Suppressor macrophage treated with lipopolysaccharide for 4 hours (primary cell): Measurements from ENCODE around the gene MTPN.

Experiments
- DNase-seq: peaks from one replicate; pipeline ENCODE4 v3.0.0-alpha.2; 2020

MTPN gene

DNA sequence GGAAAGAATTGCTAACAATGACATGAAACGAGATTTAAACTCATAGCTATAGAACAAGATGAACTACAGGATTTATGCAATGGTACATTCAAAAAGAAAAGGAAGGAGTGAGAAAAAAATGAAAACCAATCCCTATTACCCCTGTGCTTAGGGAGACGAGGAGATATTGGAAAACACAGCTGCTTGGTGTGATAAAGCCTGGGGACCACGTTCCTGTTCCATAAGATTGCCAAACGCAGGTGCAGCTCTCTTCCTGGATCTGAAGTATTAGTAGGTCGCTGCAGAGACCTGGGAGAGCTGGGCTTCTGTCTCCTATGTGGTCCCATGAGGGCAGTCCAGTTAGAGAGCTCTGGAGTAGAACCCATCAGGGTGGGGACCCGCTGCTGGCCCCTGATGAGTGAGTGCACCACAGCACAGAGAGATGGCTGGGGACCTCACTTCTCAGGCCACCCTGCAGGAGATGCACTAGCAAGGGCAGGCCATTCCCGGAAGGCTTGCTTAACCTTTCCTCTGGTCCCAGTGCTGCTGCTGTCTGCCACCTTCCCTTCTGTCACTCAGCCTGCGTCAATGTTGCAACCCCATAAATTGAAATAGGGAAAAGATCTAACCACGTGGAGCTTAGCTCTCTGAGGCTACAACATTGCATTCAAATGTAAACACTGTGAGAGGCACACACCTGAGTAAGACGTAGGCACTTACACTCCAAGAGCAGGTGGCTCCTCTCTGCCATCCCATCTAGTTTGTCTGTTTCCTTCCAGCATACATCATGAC, 57.9 kb downstream of the MTPN start:
- no peak for DNase-seq

DNA sequence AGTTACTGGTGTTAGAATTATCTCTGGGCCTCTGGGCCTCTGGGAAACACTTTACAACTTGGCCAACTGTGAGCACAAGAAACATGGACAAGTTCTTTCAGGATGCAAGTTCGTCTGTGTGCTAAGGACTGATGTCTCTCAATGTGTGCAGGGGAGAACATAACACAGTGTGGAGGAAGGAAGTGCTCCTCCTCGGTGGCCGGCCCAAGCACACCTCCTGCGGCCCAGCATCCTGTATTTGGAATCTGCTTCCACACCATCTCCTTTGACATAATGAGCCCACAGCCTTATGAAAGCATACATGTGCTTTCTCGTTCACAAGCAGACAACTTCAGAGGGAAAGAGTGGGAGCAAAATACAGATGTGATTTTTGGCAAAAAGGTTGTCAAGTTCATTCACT, 59.0 kb downstream of the MTPN start:
- no peak for DNase-seq

DNA sequence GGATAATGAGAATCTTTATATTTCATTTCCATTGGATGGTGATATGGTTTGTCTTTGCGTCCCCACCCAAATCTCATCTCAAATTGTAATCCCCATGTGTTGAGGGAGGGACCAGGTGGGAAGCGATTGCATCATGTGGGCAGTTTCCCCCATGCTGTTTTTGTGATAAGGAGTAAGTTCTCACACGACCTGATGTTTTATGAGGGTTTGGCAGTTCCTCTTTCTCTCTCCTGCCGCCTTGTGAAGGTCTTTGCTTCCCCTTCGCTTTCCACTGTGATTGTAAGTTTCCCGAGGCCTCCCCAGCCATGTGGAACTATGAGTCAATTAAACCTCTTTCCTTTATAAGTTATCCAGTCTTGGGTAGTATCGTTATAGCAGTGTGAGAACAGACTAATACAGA, 59.4 kb downstream of the MTPN start:
- DNase-seq = no peak

DNA sequence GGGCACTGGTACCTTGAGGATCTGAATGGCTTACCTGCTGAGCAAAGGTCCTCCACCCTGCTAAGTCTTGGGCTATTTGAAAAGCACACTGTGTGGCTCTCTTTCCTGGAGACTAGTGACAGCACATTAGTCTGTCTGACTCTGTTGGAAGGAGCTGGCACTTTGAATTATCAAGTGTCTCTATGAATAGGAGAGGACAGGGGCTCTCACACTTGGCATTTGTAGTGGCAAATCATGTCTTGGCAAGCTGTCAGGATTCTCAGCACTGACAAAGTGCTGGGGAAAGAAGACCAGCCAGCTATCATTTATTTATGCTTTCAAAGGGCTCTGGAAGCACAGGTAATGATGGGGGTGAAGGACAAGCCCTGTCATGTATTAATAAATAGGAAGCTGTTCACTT, 62.8 kb downstream of the MTPN start:
- no peak for DNase-seq

DNA sequence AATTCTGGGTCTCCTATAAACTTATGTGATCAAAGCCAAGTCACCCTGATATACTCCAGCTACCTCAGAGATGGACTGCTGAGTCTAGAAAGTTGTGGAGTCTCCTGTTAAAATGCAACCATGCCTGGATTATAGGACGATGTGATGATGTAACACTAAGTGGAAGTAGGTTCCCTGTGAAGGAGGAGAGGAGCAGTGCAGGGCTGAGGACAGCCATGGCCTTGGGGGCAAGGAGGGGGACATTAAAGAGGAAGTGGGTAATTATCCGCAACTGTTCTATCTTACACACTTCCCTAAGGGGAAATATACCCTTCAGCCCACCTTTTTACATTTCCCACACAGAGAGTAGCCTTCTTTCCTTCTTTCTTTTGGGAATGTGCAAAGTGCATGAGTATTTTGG, 63.8 kb downstream of the MTPN start:
- no peak for DNase-seq

DNA sequence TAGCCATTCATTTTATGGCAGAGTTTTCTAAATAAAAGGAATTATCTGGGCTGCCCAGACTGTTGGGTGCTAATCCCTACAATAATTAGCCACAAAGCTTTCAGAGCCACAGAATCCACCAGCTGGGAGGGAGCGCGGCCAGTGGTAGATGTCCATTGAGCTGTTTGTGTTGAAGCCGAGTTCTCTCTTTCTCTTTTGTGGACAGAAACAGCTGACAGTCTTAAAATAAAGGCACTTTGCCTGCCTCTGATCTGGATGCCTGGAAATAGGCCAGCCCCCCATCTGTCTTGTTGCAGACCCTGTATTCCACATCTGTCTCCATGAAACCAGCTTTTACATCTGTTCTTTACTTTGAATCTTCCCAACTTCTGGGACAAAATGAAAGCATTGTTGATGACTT, 66.1 kb downstream of the MTPN start:
- no peak for DNase-seq

DNA sequence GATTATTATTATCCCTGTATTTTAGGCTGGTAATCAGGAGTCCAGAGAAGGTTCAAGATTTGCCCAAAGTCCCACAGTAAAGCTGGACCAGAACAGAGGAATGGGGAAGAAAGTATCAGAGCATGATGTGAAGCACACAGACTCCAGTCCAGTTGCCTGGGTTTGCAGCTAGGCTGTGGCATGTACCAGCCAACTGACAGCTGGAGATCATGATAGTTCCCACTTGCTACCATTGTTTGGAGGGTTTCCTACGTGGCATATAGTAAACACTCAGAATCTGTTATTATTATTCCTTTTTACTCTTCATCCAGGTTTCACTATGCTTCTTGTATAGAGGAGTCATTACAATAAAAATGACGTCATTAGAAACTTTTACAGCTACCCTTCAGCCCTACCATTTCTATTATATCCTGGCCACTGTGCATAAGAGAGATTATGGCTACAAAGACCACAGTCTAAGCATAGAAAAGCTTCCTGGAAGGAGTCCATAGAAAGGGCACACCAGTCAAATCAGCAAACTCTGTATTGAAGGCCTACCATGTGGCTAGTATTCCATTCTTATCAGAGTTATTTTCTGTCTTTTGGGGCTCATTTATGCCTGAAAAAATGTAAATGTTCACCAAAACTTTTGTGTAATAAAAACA, 66.6 kb downstream of the MTPN start:
- no peak for DNase-seq

DNA sequence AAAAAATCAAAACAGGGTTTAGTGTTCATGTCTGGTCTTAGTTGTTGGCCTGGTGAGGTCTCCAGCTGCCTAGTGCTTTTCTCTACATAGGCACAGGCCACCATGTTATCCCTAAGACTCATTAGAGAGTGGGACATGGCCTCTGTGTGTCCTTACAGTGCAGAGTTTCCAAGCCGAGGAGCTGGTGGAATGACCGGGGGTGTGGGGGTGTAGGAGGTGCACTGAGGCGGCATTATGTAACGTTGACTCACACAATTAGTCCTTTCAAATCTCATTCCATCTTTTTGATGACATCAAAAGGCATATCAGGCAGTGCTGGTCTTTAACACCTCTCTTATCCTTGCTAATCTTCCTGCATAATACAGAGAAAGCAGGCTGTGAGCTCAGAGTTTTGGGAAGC, 71.3 kb downstream of the MTPN start:
- DNase-seq = no peak

DNA sequence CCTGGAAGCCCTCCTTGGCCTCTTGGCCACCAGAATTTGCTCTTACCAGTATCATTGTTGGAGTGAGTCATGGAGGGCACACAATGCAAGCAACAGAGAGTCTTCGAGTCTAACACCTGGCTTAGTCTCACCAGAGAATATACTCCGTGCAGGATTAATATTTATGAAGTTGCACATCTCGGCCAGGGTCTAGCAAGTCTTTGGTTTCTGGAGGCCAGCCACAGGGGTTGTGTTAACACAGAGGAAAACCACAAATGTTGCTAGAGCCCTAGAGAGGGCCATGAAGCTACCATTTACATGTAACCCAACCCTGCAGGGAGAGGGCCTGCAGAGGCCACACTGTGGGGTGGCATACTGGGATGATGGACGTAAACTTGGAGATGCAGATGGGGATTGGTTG, 71.8 kb downstream of the MTPN start:
- DNase-seq = no peak

DNA sequence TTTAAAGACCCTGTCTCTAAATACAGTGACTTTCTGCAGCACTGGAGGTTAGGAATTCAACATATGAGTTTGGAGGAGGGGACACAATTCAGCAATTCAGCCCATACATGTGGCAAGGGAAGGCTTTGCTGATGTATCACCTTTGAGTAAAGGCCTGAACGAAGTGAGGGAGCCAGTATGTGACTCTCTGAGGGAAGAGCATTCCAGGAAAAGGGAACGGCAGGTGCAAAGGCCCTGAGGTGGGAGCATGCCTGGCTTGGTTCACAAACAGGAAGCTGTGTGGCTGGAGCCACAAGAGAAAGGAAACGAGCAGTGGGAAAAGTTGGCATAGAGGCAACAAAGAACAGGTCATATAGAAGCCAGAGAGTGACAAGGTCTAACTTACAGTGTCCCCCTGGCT, 72.9 kb downstream of the MTPN start:
- no peak for DNase-seq

DNA sequence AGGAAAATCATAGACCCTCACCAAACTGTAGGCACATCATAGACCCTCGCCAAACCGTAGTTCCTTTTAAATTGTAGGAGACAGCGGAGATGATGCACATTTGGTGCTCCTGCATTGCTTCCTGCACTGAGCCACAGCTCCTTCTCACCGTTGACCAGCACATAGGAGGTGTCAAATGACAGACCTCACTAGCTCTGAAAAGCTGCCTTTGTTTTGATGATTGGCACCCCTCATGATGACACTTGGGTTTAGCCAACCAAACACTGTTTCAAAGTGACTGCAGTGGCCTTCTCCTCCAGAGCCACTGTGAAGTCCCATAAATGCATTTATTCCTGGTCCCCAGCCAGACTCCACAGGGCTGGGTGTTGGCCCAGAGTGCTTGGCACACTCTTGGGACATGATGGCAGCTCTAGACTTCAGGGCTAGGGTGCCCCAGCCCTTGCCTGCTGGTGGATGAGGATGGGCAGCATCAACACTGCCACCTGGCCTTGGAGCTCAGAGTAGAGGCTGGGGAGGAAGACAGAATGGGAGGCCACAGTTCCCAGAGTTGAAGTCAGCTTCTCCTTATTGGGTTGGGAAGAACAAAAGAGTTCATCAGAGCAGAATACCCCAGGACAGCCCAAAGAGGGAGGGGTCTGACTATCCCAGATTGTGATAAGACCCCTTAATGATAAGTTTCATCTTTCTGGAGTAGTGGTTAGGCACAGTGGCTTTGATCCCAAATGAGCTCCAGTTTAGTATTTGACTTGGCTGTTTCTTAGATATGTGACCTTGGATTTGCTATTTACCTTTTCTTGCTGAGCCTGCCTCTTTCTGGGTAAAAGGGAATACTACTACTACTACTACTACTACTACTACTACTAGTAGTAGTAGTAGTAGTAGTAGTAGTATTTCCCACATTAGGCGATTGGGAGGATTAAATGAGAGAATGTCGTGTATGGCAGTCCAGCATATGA, 75.3 kb downstream of the MTPN start:
- no peak for DNase-seq

DNA sequence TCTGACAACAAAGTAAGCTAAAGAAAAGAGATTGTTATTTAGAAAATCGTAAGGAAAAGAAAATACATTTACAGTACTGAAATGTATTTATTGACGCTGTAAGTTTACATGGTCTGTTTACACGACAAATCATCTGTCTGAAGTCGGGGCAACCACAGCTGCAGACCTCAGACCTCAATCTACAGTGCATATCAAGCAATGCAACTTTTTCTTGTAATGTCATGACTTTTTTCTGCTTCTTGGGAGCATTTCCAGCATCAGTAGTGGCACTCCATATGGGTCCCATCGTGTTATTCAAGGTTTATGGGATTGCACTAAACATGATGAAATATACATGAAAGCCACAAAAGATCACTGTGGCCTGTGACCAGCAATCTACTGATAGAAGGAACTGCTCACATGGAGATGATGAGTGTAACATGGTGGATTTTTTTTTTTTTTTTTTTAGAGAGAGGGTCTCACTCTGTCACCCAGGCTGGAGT, 77.1 kb downstream of the MTPN start:
- no peak for DNase-seq

DNA sequence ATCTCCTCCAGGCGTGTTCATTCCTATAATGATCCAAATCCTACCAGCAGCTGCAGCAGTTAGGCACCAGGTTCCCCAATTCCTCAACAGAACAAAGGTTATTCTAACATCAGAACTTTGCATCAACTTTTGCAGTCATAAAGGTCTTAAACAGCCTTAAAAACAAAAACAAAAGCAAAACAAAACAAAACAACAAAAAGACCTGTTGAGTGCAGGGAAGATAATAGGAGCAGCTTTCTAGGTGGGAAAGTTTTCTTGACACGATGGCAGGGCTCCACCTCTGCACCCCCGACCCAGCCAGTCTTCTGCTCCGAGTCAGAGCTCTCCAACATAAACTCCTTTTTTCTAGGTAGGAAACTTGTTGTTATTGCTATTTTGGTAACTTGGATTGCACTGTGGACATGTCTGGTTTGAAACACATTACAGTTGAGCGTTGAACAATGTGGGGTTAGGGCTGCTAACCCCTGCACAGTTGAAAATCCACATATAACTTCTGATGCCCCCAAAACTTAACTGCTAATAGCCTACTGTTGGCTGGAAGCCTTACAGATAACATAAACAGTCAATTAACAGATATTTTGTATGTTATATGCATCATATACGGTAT, 77.6 kb downstream of the MTPN start:
- no peak for DNase-seq

DNA sequence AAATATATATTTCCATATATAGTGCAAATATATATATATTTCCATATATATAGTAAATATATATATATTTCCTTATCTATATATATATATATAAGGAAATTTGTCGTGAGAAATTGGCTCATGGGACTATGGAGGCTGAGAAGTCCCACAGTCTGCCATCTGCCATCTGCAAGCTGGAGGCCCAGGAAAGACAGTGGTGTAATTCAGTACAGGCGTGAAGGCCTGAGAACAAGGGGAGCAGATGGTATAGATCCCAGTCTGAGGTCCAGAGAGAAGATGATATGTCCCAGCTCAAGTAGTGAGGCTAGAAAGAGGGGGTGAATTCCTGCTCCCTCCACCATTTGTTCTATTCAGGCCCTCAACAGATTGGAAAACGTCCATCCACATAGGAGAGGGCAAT, 78.9 kb downstream of the MTPN start:
- DNase-seq = no peak

DNA sequence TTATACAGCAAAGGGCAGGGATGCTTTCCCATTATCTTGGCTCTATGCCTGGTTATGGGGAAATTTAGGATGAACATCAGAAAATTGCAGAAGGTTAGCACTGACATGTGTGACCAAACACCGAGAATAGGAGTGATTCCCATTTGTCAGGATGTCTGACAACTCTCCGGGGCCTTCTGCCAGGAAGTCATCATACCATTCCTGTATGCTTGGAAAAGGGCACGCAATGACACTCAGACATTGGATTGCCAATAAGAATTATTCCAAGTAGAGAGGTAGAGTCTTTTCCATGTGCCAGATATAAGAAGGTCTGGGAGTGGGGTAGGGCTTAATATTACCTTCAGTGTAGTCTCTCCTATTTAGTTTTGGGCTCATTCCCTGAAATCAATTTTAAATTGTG, 82.3 kb downstream of the MTPN start:
- DNase-seq = no peak

DNA sequence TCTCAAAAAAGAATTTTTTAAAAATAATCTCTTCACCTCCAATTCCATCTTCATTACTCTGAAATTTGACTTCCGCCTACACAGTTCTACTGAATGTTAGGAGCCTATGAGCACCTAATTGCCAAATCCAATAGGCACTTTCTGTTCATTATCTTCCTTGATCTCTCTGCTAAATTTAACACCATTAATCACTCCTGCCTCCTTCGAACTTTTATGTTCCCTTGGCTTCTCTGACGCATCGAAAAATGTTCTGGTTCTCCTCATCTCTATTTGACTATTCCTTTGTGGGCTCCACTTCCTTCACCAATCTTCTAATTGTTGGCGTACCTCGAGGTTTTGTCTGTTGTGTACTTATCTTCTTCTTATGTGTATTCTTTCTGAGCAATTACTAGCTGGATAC, 87.3 kb downstream of the MTPN start:
- no peak for DNase-seq

DNA sequence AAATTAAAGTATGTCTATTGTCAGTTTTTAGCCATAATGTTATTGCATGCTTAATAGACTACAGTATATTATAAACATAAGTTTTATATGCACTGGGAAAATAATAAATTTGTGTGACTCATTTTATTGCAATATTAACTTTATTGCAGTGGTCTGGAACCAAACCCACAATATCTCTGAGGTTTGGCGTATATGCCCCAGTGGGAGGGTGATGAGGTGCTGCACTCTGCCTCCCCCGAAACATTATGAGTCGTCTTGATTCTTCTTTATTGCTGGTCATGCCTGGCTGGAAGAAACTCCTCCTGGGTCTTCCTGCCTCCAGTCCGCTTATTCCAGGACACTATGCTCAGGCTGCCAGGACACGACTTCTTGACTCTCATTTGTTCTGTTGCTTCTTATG, 88.4 kb downstream of the MTPN start:
- DNase-seq = no peak

DNA sequence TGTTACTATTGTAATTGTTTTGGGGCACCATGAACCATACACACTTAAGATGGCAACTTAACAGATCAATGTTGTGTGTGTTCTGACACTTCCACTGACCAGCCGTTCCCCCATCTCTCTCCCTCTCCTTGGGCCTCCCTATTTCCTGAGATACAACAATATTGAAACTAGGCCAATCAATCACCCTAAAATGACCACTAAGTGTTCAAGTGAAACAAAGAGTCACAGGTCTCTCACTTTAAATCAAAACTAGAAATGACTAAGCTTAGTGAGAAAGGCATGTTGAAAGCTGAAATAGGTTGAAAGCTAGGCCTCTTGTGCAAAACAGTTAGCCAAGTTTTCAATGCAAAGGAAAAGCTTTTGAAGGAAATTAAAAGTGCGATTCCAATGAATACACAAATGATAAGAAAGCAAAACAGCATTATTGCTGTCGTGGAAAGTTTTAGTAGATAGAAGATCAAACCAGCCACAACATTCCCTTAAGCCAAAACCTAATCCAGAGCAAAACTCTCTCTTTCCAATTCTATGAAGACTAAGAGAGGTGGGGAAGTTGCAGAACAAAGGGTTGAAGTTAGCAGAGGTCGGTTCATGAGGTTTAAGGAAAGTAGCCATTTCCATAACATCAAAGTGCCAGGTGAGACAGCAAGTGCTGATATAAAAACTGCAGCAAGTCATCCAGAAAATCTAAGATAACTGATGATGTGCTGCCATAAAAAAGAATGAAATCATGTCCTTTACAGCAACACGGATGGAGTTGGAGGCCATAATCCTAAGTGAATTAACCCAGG, 90.6 kb downstream of the MTPN start:
- no peak for DNase-seq

DNA sequence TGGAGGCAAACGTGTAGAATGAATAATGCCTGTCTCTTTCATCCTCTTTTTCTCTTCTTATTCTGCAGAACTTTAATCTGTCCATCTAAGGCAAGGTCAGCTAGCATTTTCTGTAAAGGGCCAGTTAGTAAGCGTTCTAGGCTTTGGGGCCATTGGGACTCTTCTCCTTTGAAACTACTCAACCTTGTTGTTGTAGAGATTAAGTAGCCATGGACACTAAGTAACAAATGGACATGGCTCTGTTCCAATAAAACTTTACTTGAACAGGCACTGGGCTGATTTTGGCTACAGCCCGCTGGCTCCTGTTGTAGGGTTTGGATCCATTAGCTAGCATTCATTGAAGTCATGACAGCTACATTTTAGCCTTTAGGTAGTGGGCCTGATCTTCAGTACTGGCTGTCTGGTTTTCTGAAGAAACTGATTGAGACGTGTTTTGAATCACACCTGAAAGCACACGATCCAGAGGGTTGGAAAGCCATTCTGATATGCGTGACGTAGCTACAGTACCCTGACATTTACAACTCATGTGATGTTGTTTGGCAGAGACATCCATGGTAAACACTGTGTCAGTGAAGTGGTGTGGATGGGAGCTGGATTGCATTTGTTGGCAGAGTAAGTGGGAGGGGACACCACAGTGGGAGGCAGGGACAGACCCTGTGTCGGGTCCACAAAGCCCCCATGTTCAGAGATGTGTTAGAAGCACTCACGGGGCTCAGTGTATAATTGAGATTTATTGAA, 92.5 kb downstream of the MTPN start:
- no peak for DNase-seq

DNA sequence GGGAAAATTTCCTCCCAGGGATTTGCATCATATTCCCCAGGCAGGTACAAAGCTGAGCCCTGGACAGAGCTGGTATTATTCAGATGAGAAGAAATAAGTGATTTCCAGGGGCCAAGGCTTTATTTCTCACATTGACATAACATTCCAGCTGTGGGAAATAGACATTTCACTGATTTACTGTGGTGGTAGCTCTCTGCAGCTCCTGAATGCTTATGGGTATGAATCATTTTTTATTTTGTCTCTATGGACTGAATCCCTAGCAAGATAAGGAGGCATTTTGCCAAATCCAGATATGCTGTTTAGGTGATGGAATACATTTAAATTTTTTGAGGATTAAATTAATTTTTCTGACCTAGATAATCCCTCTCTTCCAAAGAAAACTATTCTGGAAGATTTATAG, 97.9 kb downstream of the MTPN start:
- DNase-seq = no peak

DNA sequence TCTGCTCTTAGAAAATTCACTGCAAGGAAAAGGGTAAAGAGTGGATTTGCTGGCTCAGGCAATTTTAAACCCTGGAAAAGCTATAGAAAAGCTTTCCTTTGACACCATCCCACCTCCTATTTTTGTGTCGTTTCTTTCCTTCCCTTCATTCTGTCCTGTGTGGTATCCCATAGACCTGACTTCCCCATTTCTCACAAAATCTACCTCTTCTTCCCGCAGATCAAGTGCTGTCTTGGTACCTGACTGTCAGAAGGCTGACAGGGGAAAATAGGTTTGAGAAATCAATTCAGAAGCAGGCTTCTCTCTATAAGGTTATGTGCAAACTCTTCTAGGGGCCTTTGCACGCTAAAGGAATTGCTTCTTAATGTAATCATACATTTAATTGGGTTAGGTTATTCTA, 98.9 kb downstream of the MTPN start:
- DNase-seq = no peak

DNA sequence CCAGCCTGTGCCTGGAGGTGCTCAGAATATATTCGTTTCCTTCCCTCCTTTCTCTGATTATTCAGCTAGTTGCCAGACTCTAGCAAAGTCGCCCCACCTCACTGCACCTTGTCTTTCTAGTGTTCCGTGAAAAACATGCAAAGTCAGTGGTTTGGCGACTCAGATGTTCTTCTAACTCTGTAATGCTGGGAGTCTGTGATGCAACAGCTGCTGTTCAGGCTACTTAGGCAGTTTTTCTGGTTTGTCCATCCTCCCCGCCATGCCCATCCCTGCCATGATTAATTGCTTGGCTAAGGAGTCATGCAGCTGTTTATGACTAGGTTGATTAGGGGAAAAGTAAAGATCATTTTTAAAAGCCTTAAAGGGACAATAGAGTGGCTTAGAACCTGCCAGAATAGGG, 99.4 kb downstream of the MTPN start:
- no peak for DNase-seq
